ENCODE data around the gene DAAM2. TPM values are rescaled to one million over a fixed set of nuclear protein-coding genes. Genes with fewer than 3 reads are reported as not detected.

Gene DAAM2
- total RNA-seq, 2 donors from 2014 or later: 4.7 to 41.3 TPM

DNA sequence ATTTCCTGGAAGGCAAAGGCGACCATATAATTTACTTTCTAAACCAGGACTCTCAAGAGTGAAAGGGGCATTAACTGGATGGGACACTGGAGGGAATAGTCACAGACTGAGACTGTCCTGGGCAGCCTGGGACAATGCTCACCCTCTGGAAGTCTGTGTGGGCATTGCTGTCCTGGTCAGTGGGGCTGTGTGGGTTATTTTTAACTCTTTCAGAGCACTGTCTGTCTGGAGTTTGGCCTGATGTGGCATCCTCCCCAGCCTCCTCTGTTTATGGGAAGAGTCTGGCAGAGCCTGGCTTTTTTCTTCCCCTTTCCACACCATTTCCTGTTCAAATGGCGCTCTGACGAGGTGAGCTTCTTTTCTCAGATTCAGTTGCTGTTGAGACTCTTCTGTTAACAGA is 11.7 kb downstream of the DAAM2 start:
- TF ChIP-seq POLR2AphosphoS5 (IDR thresholded peaks at IDR 0.05): no peak
- no peak for TF ChIP-seq POLR2A (IDR thresholded peaks at IDR 0.05)
- TF ChIP-seq, protein P1, sequence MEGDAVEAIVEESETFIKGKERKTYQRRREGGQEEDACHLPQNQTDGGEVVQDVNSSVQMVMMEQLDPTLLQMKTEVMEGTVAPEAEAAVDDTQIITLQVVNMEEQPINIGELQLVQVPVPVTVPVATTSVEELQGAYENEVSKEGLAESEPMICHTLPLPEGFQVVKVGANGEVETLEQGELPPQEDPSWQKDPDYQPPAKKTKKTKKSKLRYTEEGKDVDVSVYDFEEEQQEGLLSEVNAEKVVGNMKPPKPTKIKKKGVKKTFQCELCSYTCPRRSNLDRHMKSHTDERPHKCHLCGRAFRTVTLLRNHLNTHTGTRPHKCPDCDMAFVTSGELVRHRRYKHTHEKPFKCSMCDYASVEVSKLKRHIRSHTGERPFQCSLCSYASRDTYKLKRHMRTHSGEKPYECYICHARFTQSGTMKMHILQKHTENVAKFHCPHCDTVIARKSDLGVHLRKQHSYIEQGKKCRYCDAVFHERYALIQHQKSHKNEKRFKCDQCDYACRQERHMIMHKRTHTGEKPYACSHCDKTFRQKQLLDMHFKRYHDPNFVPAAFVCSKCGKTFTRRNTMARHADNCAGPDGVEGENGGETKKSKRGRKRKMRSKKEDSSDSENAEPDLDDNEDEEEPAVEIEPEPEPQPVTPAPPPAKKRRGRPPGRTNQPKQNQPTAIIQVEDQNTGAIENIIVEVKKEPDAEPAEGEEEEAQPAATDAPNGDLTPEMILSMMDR (IDR thresholded peaks at IDR 0.05): no peak
- H3K4me1 ChIP-seq (replicated peaks): no peaks in the 10 kb centered on the region

DNA sequence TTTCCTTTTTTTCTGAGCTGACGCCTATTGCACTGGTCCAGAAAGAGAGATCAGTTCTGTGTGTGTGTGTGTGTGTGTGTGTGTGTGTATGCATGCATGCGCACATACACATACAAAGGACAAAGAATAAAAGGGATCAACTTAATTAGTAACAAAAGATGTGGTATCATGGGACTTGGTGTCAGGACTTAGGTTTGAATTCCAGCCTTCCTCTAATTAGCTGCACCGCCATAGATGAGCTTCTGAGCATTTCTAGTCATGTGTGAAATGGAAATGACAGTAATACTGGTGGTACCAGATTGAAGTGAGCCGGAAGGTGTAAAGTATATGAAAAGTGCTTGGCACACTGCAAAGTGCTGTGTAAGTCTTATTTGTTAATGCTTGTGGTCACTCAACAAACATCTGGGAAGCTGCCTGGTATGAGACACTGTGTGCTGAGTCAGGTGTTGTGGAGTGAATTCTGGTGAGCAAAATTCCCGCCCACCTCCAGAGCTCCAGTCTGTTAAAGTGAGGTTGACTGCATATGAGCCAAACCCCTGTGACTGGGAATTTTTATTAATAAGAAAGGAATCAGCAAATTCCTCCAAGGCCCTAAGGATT is 12.4 kb downstream of the DAAM2 start:
- Histone ChIP-seq H3K27me3 (replicated peaks; ENCODE audit: insufficient read depth) (no peaks in the 10 kb centered on the region), H3K27ac (no peak overlapping the region), H3K4me1 (replicated peaks) (no peaks in the 10 kb centered on the region), H3K9me3 (no peaks in the 10 kb centered on the region), H3K4me3 (no peak overlapping the region), H3K36me3 (no peaks in the 10 kb centered on the region)
- no peak for TF ChIP-seq POLR2AphosphoS5 (IDR thresholded peaks at IDR 0.05)
- TF ChIP-seq, protein P1 (IDR thresholded peaks at IDR 0.05): no peak
- TF ChIP-seq POLR2A (IDR thresholded peaks at IDR 0.05): no peak
- intact Hi-C loops (cut with DNase I): no loop called here
- no peak for DNase-seq (ENCODE audit: low spot score)
- WGBS: 91% methylated on average over 5 of the region's 5 CpGs

More for the DNA sequence above, 11.7 kb downstream of the DAAM2 start:
- H3K4me3 ChIP-seq: no peak overlapping the region
- intact Hi-C loops (cut with DNase I): no loop called here
- no peaks in the 10 kb centered on the region for H3K9me3 ChIP-seq
- 56% methylated on average over 3 of the region's 3 CpGs for WGBS
- H3K36me3 ChIP-seq: no peaks in the 10 kb centered on the region
- no peak overlapping the region for H3K27ac ChIP-seq
- DNase-seq (ENCODE audit: low spot score): no peak
- no peaks in the 10 kb centered on the region for H3K27me3 ChIP-seq (replicated peaks; ENCODE audit: insufficient read depth)

DNA sequence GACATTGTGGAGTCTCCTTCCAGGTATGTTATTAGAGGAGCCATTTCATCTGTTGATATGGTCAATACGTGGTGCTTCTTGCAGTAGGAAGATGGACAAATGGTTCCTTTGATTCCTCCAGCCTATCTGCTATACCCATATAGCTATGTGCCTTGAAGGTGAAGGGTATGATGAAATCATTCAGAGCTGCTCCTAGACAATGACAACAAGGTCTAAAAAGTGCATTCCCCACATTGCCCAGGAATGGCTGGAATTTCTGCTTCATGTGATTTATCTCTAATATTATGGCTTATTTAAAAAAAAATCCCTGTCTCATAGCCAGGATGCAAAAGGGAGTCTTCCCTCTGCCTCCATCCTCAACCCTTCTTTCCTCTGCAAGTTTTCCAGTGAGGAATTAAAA is 14.1 kb downstream of the DAAM2 start:
- intact Hi-C loops (cut with DNase I): no loop called here
- Histone ChIP-seq H3K9me3 (no peaks in the 10 kb centered on the region), H3K27me3 (replicated peaks; ENCODE audit: insufficient read depth) (no peaks in the 10 kb centered on the region), H3K27ac (no peak overlapping the region), H3K36me3 (no peaks in the 10 kb centered on the region), H3K4me1 (replicated peaks) (no peaks in the 10 kb centered on the region), H3K4me3 (no peak overlapping the region)
- TF ChIP-seq POLR2A (IDR thresholded peaks at IDR 0.05): no peak
- TF ChIP-seq, protein P1 (IDR thresholded peaks at IDR 0.05): no peak
- TF ChIP-seq POLR2AphosphoS5 (IDR thresholded peaks at IDR 0.05): no peak
- DNase-seq (ENCODE audit: low spot score): no peak
- WGBS: 85% methylated on average over 1 of the region's 1 CpG

DNA sequence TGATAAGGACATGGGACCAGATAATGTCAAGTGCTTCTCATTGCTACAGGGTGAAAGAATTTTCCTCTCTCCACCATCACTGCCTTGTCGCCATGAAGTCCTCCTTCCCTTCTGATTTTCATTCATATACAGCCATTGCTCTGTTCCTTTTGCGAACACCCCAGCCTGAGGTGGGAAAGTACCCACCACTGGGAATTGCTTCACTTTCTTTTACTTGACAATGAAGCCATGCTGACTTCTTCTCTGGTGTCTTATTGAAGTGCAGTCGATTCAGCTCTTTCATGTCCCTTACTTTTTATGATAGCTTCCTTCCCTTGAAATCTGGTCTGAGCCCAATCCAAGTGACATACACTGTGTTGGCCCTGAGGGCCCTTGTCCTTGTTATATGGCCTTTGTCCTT is 16.2 kb downstream of the DAAM2 start:
- H3K4me3 ChIP-seq: no peak overlapping the region
- no peaks in the 10 kb centered on the region for H3K36me3 ChIP-seq
- no peak overlapping the region for H3K27ac ChIP-seq
- no peaks in the 10 kb centered on the region for H3K9me3 ChIP-seq
- no peaks in the 10 kb centered on the region for H3K27me3 ChIP-seq (replicated peaks; ENCODE audit: insufficient read depth)
- no peak for DNase-seq (ENCODE audit: low spot score)
- intact Hi-C loops (cut with DNase I): no loop called here
- no peaks in the 10 kb centered on the region for H3K4me1 ChIP-seq (replicated peaks)
- WGBS: 72% methylated on average over 3 of the region's 3 CpGs
- TF ChIP-seq, protein P1 (IDR thresholded peaks at IDR 0.05): no peak
- no peak for TF ChIP-seq POLR2A (IDR thresholded peaks at IDR 0.05)
- TF ChIP-seq POLR2AphosphoS5 (IDR thresholded peaks at IDR 0.05): no peak

DNA sequence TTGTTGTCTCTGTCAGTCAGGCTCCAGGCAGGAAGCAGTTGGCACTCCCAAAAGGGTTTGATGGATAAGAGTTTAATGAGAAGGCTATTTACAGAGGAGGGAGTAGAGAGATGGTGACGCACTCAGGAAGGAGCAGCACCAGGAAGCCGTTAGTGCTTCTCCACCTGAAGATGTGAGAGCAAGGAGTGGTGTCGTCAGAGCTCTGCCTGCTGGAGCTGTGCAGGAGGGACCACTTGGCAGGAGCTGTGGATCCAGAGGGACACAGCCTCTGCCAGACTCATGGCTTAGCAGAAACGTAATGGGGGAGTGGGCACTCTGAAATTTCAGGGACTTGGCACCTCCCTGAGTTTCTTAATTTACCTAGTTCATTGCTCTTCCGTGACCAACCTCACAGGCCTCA is 16.8 kb downstream of the DAAM2 start:
- Histone ChIP-seq H3K36me3 (no peaks in the 10 kb centered on the region), H3K9me3 (no peaks in the 10 kb centered on the region), H3K27me3 (replicated peaks; ENCODE audit: insufficient read depth) (no peaks in the 10 kb centered on the region), H3K27ac (no peak overlapping the region), H3K4me3 (no peak overlapping the region), H3K4me1 (replicated peaks) (no peaks in the 10 kb centered on the region)
- no peak for DNase-seq (ENCODE audit: low spot score)
- intact Hi-C loops (cut with DNase I): no loop called here
- WGBS: 29% methylated on average over 5 of the region's 5 CpGs
- TF ChIP-seq POLR2A (IDR thresholded peaks at IDR 0.05) (no peak), POLR2AphosphoS5 (IDR thresholded peaks at IDR 0.05) (no peak)
- TF ChIP-seq, protein P1 (IDR thresholded peaks at IDR 0.05): no peak

Measured in prostate gland (tissue), 2 donors.